ENCODE measurements around the gene NHEJ1. TPM values are rescaled to one million over a fixed set of nuclear protein-coding genes. Genes with fewer than 3 reads are reported as not detected.
A peak's percentile ranks its signal among the peaks of the same experiment; 100 is the strongest.
"Not testable (repeated sequence)": the region's sequence is repeated elsewhere in the genome, so short reads cannot be mapped to it uniquely, and the experiment has no call there.

The NHEJ1 gene
- total RNA-seq, 2 donors from 2014 or later = 8.9 to 9.3 TPM

- H3K4me1 ChIP-seq; H3K36me3 ChIP-seq (replicated peaks in 1 of 2; ENCODE audit: insufficient read depth in 1 of 2, low read depth in 2 of 2); H3K27me3 ChIP-seq; intact Hi-C loops (cut with DNase I); H3K4me3 ChIP-seq; H3K9me3 ChIP-seq; ATAC-seq: not testable (repeated sequence)
- H3K27ac ChIP-seq = peak overlapping the region in 2 of 4 donors; percentile 49 to 53
- TF ChIP-seq POLR2A (IDR thresholded peaks at IDR 0.05) = peak in 2 of 3 donors; percentile 80 to 82
- WGBS, 2 donors = 64 to 77% methylated on average over 19 to 26 of the region's 26 CpGs
- DNase-seq = peak in 2 of 4 donors; percentile 9 to 38
These were observed 40.1 kb upstream of the NHEJ1 start for GRCh38 chr2:219200502-219201326.

- H3K27me3 ChIP-seq = no peaks in the 10 kb centered on the region
- H3K36me3 ChIP-seq (replicated peaks in 1 of 2; ENCODE audit: insufficient read depth in 1 of 2, low read depth in 2 of 2) = no peaks in the 10 kb centered on the region
- TF ChIP-seq POLR2A (IDR thresholded peaks at IDR 0.05) = no peak
- no peak for TF ChIP-seq CTCF (IDR thresholded peaks at IDR 0.05)
- H3K27ac ChIP-seq = no peak overlapping the region
- H3K4me1 ChIP-seq = peaks cover 7% of the 10 kb centered on the region
- DNase-seq (peak in 1 of 4 donors; percentile 2), ATAC-seq (no peak)
- intact Hi-C loops (cut with DNase I) = no loop called here
- no peaks in the 10 kb centered on the region for H3K9me3 ChIP-seq
- H3K4me3 ChIP-seq = no peak overlapping the region
- 85 to 89% methylated on average over 12 of the region's 12 CpGs for WGBS, 2 donors
These were observed 39.0 kb upstream of the NHEJ1 start for GRCh38 chr2:219199470-219200211.

- Histone ChIP-seq H3K36me3 (replicated peaks in 1 of 2; ENCODE audit: insufficient read depth in 1 of 2, low read depth in 2 of 2) (no peaks in the 10 kb centered on the region), H3K27me3 (no peaks in the 10 kb centered on the region), H3K4me3 (no peak overlapping the region), H3K27ac (no peak overlapping the region), H3K4me1 (peaks cover 7% of the 10 kb centered on the region), H3K9me3 (no peaks in the 10 kb centered on the region)
- intact Hi-C loops (cut with DNase I) = no loop called here
- ATAC-seq (no peak), DNase-seq (peak in 1 of 4 donors; percentile 1)
- TF ChIP-seq CTCF (IDR thresholded peaks at IDR 0.05) (no peak), POLR2A (IDR thresholded peaks at IDR 0.05) (no peak)
- WGBS, 2 donors = 75 to 81% methylated on average over 5 of the region's 5 CpGs
These were observed 38.4 kb upstream of the NHEJ1 start for GRCh38 chr2:219198974-219199373.

- no peak overlapping the region for H3K4me3 ChIP-seq
- DNase-seq (no peak), ATAC-seq (no peak)
- peaks cover 7% of the 10 kb centered on the region for H3K4me1 ChIP-seq
- H3K27me3 ChIP-seq = no peaks in the 10 kb centered on the region
- TF ChIP-seq POLR2A (IDR thresholded peaks at IDR 0.05) (no peak), CTCF (IDR thresholded peaks at IDR 0.05) (no peak)
- no peaks in the 10 kb centered on the region for H3K36me3 ChIP-seq (replicated peaks in 1 of 2; ENCODE audit: insufficient read depth in 1 of 2, low read depth in 2 of 2)
- intact Hi-C loops (cut with DNase I) = no loop called here
- WGBS, 2 donors = 100% methylated on average over 1 of the region's 1 CpG; no CpG with 5 or more reads in 1 of the 2 donors
- H3K27ac ChIP-seq = no peak overlapping the region
- H3K9me3 ChIP-seq = no peaks in the 10 kb centered on the region
These were observed 36.8 kb upstream of the NHEJ1 start for GRCh38 chr2:219197388-219197787.

- no peak for ATAC-seq
- Histone ChIP-seq H3K9me3 (no peaks in the 10 kb centered on the region), H3K36me3 (replicated peaks in 1 of 2; ENCODE audit: insufficient read depth in 1 of 2, low read depth in 2 of 2) (peaks cover 0 to 10% of the 10 kb centered on the region in 2 donors), H3K4me1 (no peaks in the 10 kb centered on the region), H3K27me3 (no peaks in the 10 kb centered on the region), H3K27ac (no peak overlapping the region), H3K4me3 (no peak overlapping the region)
- peak in 1 of 4 donors; percentile 3 for DNase-seq
- no peak for TF ChIP-seq CTCF (IDR thresholded peaks at IDR 0.05)
- TF ChIP-seq POLR2A (IDR thresholded peaks at IDR 0.05) = no peak
- intact Hi-C loops (cut with DNase I) = no loop called here
- 88 to 93% methylated on average over 7 of the region's 7 CpGs for WGBS, 2 donors
These were observed 26.3 kb upstream of the NHEJ1 start for GRCh38 chr2:219186754-219187456.

Data from body of pancreas (tissue), 4 donors.